HepG2 (cell line): ENCODE data around the gene LZTR1. TPM values are rescaled to one million over a fixed set of nuclear protein-coding genes. Genes with fewer than 3 reads are reported as not detected.

Experiments used
- ATAC-seq: fragments of 200-7000 bp; cut with Tn5 transposase; 3 replicates; pipeline ENCODE4 v1.9.1; 2020; ENCODE audit warnings: mild to moderate bottlenecking, moderate library complexity
- BruUV-seq: library from RNA; stranded (reverse); fragments of 400-500 nt; replicated peaks from 2 replicates; lab custom pipeline; 2021; lab: Mats Ljungman, UMichigan
- CTCF ChIA-PET: fragments of 300-600 bp; formaldehyde crosslinking; extraction: SDS; loops from one replicate; lab custom pipeline; 2021; ENCODE audit warnings: low total read pairs, inconsistent platforms, low intra/inter-chr PET ratio; lab: Yijun Ruan, JAX
- POLR2A ChIA-PET: fragments of 350-600 bp; sonication (Branson Sonifier 250); formaldehyde crosslinking; loops from one replicate; lab custom pipeline; 2020; ENCODE audit warnings: antibody characterized with exemption, inconsistent platforms; lab: Yijun Ruan, JAX
- DNase-seq: peaks from one replicate; pipeline ENCODE4 v3.0.0-alpha.2; 2015; ENCODE audit warnings: low spot score
- FAIRE-seq: peaks from 3 replicates; lab custom pipeline; 2011; peaks lifted over from hg19 to GRCh38; lab: Jason Lieb, UNC
- H2AFZ ChIP-seq: one replicate; pipeline ENCODE4 v1.6.1; 2011; ENCODE audit warnings: low read length, inconsistent platforms
- H3K27ac ChIP-seq: fragments of 300-600 bp; 3 replicates; pipeline ENCODE4 v1.8.0; 2011; ENCODE audit warnings: mixed run types, mild to moderate bottlenecking, mixed read lengths, low read length, inconsistent platforms; ENCODE audit not compliant: insufficient read depth; ENCODE audit errors: extremely low read length
- H3K27me3 ChIP-seq, 2 experiments: fragments of 200-600 bp in 1 of 2; 2 replicates in 1 of 2; 3 replicates in 1 of 2; pipeline versions ENCODE4 v1.6.0 to v1.8.0; 2011; ENCODE audit warnings: low read length in 2 of 2, mild to moderate bottlenecking in 2 of 2, moderate library complexity in 2 of 2, inconsistent platforms in 1 of 2; ENCODE audit not compliant: insufficient read depth in 2 of 2, control insufficient read depth in 1 of 2
- H3K36me3 ChIP-seq, 2 experiments: fragments of 200-600 bp in 1 of 2; replicated peaks in 1 of 2; 2 replicates in 1 of 2; 3 replicates in 1 of 2; pipeline versions ENCODE4 v1.5.1 to v1.8.0; 2011; ENCODE audit warnings: low read length in 2 of 2, inconsistent platforms in 1 of 2; ENCODE audit not compliant: insufficient read depth in 2 of 2, control insufficient read depth in 1 of 2
- H3K4me1 ChIP-seq: 2 replicates; pipeline ENCODE4 v1.5.1; 2012; ENCODE audit warnings: low read length, inconsistent platforms; ENCODE audit not compliant: insufficient read depth
- H3K4me2 ChIP-seq: 2 replicates; pipeline ENCODE4 v1.6.0; 2011; ENCODE audit warnings: low read depth, low read length, inconsistent platforms
- H3K4me3 ChIP-seq, 3 experiments: fragments of 200-600 bp in 1 of 3; sonication (generic), shearing (Covaris generic) in 1 of 3; replicated peaks in 1 of 3; 2 replicates each; pipeline ENCODE4 v1.5.1; 2011 to 2016; ENCODE audit warnings: low read length in 3 of 3, inconsistent platforms in 2 of 3, low read depth in 2 of 3, mild to moderate bottlenecking in 2 of 3, control low read depth in 1 of 3, mixed read lengths in 1 of 3; ENCODE audit not compliant: insufficient read depth in 1 of 3
- H3K79me2 ChIP-seq: one replicate; pipeline ENCODE4 v1.6.1; 2011; ENCODE audit warnings: low read length, inconsistent platforms; ENCODE audit not compliant: insufficient read depth
- H3K9ac ChIP-seq: 2 replicates; pipeline ENCODE4 v1.6.0; 2011; ENCODE audit warnings: mild to moderate bottlenecking, low read depth, low read length, inconsistent platforms; ENCODE audit not compliant: insufficient read depth
- H3K9me3 ChIP-seq: 2 replicates; pipeline ENCODE4 v1.5.1; 2012; ENCODE audit warnings: mild to moderate bottlenecking, low read length
- H4K20me1 ChIP-seq: 2 replicates; pipeline ENCODE4 v1.6.0; 2011; ENCODE audit warnings: inconsistent platforms, mild to moderate bottlenecking, low read length, moderate library complexity; ENCODE audit not compliant: insufficient read depth
- ZBTB14 ChIP-seq: sonication (generic); formaldehyde crosslinking; IDR thresholded peaks from 2 replicates; pipeline ENCODE4 v1.4.0; 2020; ENCODE audit warnings: missing genetic modification reagents
- ZNF33A ChIP-seq: sonication (generic); formaldehyde crosslinking; IDR thresholded peaks from 2 replicates; pipeline ENCODE4 v1.5.1; 2020; ENCODE audit warnings: missing genetic modification reagents, mild to moderate bottlenecking, moderate library complexity, borderline replicate concordance
- ZNF367 ChIP-seq: sonication (generic); formaldehyde crosslinking; IDR thresholded peaks from 2 replicates; pipeline ENCODE4 v1.4.0; 2020; ENCODE audit warnings: missing genetic modification reagents, borderline replicate concordance
- ZNF737 ChIP-seq: sonication (generic); formaldehyde crosslinking; IDR thresholded peaks from 2 replicates; pipeline ENCODE4 v1.5.0; 2020; ENCODE audit warnings: missing genetic modification reagents, mild to moderate bottlenecking, borderline replicate concordance
- ZNF850 ChIP-seq: sonication (generic); formaldehyde crosslinking; conservative IDR thresholded peaks from 2 replicates; pipeline ENCODE4 v1.9.0; 2021; ENCODE audit warnings: mild to moderate bottlenecking, missing genetic modification reagents
- WGBS: methylation state at CpG from one replicate; pipeline ENCODE4 v1.1.6; 2017; ENCODE audit warnings: low lambda C conversion rate; 5-methylcytosine and 5-hydroxymethylcytosine counted together
- in situ Hi-C: cut with HindIII; loops from 2 replicates; pipeline ENCODE4 v1.10.0; 2017; ENCODE audit warnings: low pct_unique_long_range_greater_than_20kb; ENCODE audit not compliant: extremely low pct_ligation_motif_present
- intact Hi-C: fragments of 100-400 bp; cut with micrococcal nuclease; formaldehyde crosslinking; loops from one replicate; pipeline ENCODE4 v1.10.0; 2022; ENCODE audit not compliant: unreplicated experiment
- polyA plus RNA-seq, 8 experiments: library from polyadenylated mRNA; depleted of rRNA in 3 of 8; stranded (reverse) in 7 of 8; unstranded in 1 of 8; fragments of >200 nt; fragmentation: Illumina TruSeq in 4 of 8; extraction: Trizol in 4 of 8; gene quantifications; 2 replicates each; pipeline versions ENCODE4 v1.2.1 to v1.2.3, GENCODE V29; 2011 to 2016; ENCODE audit warnings: low read depth in 4 of 8, missing spikeins in 1 of 8, mixed read lengths in 1 of 8; ENCODE audit not compliant: insufficient read depth in 1 of 8
- total RNA-seq, 5 experiments: library from RNA; depleted of rRNA; stranded (reverse); fragments of >200 nt; fragmentation: Illumina TruSeq; extraction: Trizol; gene quantifications; 2 replicates each; pipeline ENCODE4 v1.2.3, GENCODE V29; 2016; ENCODE audit warnings: low read depth in 1 of 5
- TF ChIP-seq, protein P1 (sequence below): sonication (generic); formaldehyde crosslinking; IDR thresholded peaks from 2 replicates; pipeline ENCODE4 v1.5.1; 2020; ENCODE audit warnings: mild to moderate bottlenecking, missing genetic modification reagents
- TF ChIP-seq, protein P2 (sequence below): sonication (generic); formaldehyde crosslinking; IDR thresholded peaks from 2 replicates; pipeline ENCODE4 v1.4.0; 2020; ENCODE audit warnings: mild to moderate bottlenecking, missing genetic modification reagents

LZTR1 gene
- total and polyA plus RNA-seq, 2 of the 13 experiments (the other 11 are each of a cell fraction or from before 2014, with no cell fraction given): 21.8 to 22.4 TPM

DNA sequence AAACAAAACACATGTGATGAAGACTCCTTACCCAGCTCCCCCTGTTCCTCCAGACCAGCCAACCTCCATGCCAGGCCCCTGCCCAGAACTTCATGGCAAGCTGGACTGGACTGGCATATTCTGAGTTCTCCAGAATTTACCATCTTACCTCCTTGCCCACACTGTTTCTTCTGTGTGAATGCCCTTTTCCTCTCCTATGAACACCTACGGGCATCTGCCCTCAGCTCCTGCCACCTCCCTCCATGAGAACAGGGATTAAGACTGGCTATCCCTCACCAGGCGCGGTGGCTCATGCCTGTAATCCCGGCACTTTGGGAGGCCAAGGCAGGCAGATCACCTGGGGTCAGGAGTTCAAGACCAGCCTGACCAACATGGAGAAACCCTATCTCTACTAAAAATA, 21.5 kb upstream of the LZTR1 start (continued):
- TF ChIP-seq, protein P1, sequence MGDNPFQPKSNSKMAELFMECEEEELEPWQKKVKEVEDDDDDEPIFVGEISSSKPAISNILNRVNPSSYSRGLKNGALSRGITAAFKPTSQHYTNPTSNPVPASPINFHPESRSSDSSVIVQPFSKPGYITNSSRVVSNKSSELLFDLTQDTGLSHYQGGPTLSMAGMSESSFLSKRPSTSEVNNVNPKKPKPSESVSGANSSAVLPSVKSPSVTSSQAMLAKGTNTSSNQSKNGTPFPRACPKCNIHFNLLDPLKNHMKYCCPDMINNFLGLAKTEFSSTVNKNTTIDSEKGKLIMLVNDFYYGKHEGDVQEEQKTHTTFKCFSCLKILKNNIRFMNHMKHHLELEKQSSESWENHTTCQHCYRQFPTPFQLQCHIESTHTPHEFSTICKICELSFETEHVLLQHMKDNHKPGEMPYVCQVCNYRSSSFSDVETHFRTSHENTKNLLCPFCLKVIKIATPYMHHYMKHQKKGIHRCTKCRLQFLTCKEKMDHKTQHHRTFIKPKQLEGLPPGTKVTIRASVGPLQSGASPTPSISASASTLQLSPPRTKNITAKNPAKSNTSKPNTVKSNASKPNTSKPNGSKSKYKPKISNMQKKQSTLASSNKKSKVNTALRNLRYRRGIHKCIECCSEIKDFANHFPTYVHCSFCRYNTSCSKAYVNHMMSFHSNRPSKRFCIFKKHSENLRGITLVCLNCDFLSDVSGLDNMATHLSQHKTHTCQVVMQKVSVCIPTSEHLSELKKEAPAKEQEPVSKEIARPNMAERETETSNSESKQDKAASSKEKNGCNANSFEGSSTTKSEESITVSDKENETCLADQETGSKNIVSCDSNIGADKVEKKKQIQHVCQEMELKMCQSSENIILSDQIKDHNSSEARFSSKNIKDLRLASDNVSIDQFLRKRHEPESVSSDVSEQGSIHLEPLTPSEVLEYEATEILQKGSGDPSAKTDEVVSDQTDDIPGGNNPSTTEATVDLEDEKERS (CRISPR knock-in tag): no peak
- no peak for TF ChIP-seq ZNF737
- no peak for TF ChIP-seq ZBTB14 (CRISPR knock-in tag)
- TF ChIP-seq ZNF367 (CRISPR knock-in tag): no peak
- no peak for TF ChIP-seq ZNF850 (CRISPR knock-in tag)

- in situ Hi-C loops (no loop called here), intact Hi-C loops (loop anchor here (2.0 to 5.0 kb wide), 2 partner anchors 40 to 75 kb away; partner anchors contain the start of gene THAP7)
- no peak for ATAC-seq
- POLR2A ChIA-PET: interaction anchor here (1.4 to 3.9 kb wide), 3 partner anchors 18 to 42 kb away, joined by 3 to 33 read pairs (median 8); partner anchors contain the start of genes LZTR1 and THAP7
- H2AFZ ChIP-seq: no peak overlapping the region
- no TSS peak for BruUV-seq
- H3K4me1 ChIP-seq: peaks cover 66% of the 10 kb centered on the region
- WGBS: 94% methylated on average over 6 of the region's 6 CpGs
- peak overlapping the region; percentile 69 for H3K27ac ChIP-seq
- FAIRE-seq: no peak
- no peaks in the 10 kb centered on the region for H4K20me1 ChIP-seq
- H3K9me3 ChIP-seq: no peaks in the 10 kb centered on the region
- no peaks in the 10 kb centered on the region for H3K27me3 ChIP-seq
- H3K36me3 ChIP-seq: no peaks in the 10 kb centered on the region
- H3K9ac ChIP-seq: peak overlapping the region; percentile 75; the same call in 1 of the 2 replicates
- no peak for DNase-seq
- TF ChIP-seq, protein P2, sequence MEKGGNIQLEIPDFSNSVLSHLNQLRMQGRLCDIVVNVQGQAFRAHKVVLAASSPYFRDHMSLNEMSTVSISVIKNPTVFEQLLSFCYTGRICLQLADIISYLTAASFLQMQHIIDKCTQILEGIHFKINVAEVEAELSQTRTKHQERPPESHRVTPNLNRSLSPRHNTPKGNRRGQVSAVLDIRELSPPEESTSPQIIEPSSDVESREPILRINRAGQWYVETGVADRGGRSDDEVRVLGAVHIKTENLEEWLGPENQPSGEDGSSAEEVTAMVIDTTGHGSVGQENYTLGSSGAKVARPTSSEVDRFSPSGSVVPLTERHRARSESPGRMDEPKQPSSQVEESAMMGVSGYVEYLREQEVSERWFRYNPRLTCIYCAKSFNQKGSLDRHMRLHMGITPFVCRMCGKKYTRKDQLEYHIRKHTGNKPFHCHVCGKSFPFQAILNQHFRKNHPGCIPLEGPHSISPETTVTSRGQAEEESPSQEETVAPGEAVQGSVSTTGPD (CRISPR knock-in tag): no peak
- no peak for TF ChIP-seq ZNF33A (CRISPR knock-in tag)
- H3K4me3 ChIP-seq: peak overlapping the region in 1 of 3 experiments; percentile 72; a peak in 1 of 6 replicates
- CTCF ChIA-PET: interaction anchor here (0.6 to 1.7 kb wide), 3 partner anchors 10 to 77 kb away, joined by 3 to 7 read pairs (median 3); partner anchors contain the start of gene LZTR1
- peaks cover 5% of the 10 kb centered on the region for H3K79me2 ChIP-seq
- peak overlapping the region; percentile 99; the same call in 1 of the 2 replicates for H3K4me2 ChIP-seq
Observed at GRCh38 chr22:20962491-20962945, 19.6 kb upstream of the LZTR1 start.
